A673 (cell line): ENCODE measurements around the gene STAC3.

Experiments
- CTCF ChIP-seq: fragments of 300-800, 200-600 bp; sonication (generic); conservative IDR thresholded peaks from 2 replicates; pipeline ENCODE4 v1.5.1; 2017; ENCODE audit warnings: low read depth, mild to moderate bottlenecking, antibody characterized with exemption, low read length, moderate library complexity, mixed read lengths
- EZH2 ChIP-seq: fragments of 200-600 bp; sonication (generic); IDR thresholded peaks from 2 replicates; pipeline ENCODE4 v1.6.1; 2017; ENCODE audit warnings: borderline replicate concordance, low read depth, mild to moderate bottlenecking, mixed read lengths, antibody characterized with exemption, low read length; ENCODE audit not compliant: poor library complexity, severe bottlenecking

- no peak for TF ChIP-seq CTCF
- TF ChIP-seq EZH2: no peak
These were observed 10.0 kb downstream of the STAC3 start for GRCh38 chr12:57240926-57241401.
